ENCODE data around the gene MAPK13.

Gene MAPK13

GRCh38 chr6:36145495-36145894 lies 15.2 kb downstream of the MAPK13 start:
- no peak overlapping the region for H3K4me3 ChIP-seq (ENCODE audit: control insufficient read depth, low read depth, low read length)
- no peak for DNase-seq (ENCODE audit: low read depth)
- no peak for TF ChIP-seq CTCF (conservative IDR thresholded peaks at IDR 0.05; ENCODE audit: control insufficient read depth, insufficient read depth, low read depth, low read length)

DNA sequence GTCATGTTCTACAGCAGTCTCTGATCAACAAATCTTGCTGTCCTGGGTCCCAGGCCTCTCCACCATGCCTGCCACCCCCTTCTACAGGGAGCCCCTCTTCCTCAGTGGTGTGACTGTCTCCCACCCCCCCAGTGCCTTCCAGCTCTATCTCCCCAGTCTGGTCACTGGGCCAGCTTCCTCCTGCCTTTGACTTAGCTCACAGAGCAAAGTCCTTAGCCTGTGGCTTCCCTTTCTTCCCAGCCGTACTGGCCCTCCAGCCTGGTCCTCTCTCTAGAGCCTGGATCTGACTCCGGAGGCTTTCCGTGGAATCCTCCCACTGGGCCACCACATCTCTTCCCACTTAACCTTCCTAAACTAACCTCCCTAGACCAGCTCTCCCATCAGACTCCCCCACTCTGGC lies 17.0 kb downstream of the MAPK13 start:
- no peak for TF ChIP-seq CTCF (conservative IDR thresholded peaks at IDR 0.05; ENCODE audit: control insufficient read depth, insufficient read depth, low read depth, low read length)
- no peak for DNase-seq (ENCODE audit: low read depth)
- no peak overlapping the region for H3K4me3 ChIP-seq (ENCODE audit: control insufficient read depth, low read depth, low read length)

DNA sequence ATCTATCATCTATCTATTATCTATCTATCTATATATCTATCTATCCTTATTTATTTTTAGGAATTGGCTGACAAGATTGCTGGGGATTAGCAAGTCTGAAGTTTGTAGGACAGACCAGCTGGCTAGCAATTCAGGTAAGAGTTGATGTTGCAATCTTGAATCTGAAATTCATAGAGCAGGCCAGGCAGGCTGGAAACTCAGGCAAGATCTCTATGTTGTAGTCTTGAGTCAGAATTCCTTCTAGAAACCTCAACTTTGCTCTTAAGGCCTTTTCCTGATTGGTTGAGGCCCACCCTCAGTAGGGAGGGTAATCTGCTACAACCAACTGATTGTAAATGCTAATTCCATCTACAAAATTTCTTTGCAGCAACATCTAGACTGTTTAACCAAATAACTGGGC lies 19.2 kb downstream of the MAPK13 start:
- no peak for TF ChIP-seq CTCF (conservative IDR thresholded peaks at IDR 0.05; ENCODE audit: control insufficient read depth, insufficient read depth, low read depth, low read length)
- peak; percentile 15 for DNase-seq (ENCODE audit: low read depth)

DNA sequence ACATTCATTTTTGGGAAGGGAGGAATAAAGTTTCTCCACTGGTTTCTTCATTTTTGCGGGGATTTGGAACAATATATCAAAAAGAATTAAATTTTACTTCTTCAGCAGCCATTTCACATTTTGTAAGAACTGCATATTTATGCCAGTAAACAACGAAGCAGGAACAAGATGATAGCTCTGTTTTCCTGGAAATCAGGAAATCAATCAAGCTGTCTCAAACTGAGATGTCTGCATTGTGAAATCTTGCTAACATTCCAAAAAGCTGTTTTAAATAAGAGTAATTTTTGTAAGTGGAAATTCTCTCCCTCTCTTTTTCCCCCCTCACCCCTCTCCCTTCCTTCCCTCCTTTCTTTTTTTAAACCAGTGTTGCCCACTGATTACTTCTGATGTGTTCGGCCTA lies 20.0 kb downstream of the MAPK13 start:
- no peak for TF ChIP-seq CTCF (conservative IDR thresholded peaks at IDR 0.05; ENCODE audit: control insufficient read depth, insufficient read depth, low read depth, low read length)
- peak; percentile 41 for DNase-seq (ENCODE audit: low read depth)
- no peak overlapping the region for H3K4me3 ChIP-seq (ENCODE audit: control insufficient read depth, low read depth, low read length)

More for the DNA sequence above, 19.2 kb downstream of the MAPK13 start:
- H3K4me3 ChIP-seq (ENCODE audit: control insufficient read depth, low read depth, low read length), result no peak overlapping the region

DNA sequence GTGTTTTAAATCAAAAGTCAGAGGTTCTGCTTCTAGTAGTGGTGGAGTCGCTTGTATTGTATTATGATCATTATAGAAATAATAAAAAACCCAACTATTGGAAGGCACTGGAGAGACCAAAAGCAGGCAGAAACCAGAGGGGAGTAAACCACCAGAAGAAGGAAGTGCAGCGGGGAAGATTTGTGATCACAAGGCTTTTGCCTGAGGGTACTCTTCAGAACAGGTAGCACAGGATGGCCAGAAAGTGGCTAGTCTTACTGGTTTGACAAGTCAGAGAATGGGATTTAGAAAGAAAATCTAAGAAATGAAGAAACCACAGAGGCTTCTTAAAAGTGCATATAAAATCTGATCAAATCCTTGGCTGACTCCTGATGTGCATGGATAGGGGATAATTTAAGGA lies 24.0 kb downstream of the MAPK13 start:
- no peak for DNase-seq (ENCODE audit: low read depth)
- TF ChIP-seq CTCF (conservative IDR thresholded peaks at IDR 0.05; ENCODE audit: control insufficient read depth, insufficient read depth, low read depth, low read length), result no peak
- H3K4me3 ChIP-seq (ENCODE audit: control insufficient read depth, low read depth, low read length), result no peak overlapping the region

DNA sequence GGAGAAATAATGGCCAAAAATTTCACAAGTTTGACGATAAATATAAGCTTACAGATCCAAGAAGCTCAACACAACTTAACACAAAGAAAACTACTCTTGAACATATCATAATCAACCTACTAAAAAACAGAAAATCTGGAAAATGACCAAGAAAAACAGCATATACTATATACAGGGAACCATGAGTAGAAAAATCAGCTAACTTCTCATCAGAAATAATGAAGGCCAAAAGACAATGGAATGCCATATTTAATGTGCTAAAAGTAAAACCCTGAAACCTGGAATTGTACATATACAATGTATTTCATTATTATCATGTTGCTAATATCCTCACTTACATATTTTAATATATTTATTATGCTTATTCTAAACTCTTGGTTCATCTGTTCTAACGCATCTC lies 25.3 kb downstream of the MAPK13 start:
- DNase-seq (ENCODE audit: low read depth), result no peak
- no peak for TF ChIP-seq CTCF (conservative IDR thresholded peaks at IDR 0.05; ENCODE audit: control insufficient read depth, insufficient read depth, low read depth, low read length)
- H3K4me3 ChIP-seq (ENCODE audit: control insufficient read depth, low read depth, low read length), result no peak overlapping the region

DNA sequence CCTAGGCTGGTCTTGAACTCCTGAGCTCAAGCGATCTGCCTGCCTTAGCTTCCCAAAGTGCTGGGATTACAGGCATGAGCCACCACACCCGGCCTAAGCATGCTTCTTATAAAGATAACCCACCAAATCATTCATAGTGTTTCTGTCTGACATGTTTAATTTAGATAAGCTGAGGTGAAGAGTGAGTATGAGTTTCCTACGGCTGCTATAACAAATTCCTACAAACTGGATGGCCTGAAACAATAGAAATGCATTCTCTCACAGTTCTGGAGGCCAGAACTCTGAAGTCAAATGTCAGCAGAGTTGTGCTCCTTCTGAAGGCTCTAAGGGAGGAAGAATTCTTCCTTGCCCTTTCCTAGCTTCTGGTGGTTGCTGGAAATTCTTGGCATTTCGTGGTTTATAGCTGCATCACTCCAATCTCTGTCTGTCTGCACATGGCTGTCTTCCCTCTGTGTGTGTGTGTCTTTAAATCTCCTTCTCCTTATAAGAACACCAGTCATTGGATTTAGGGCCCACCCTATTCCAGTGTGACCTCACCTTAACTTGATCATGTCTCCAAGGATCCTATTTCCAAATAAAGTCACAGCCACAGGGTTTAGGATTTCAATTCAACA lies 29.9 kb downstream of the MAPK13 start:
- peak; percentile 38 for DNase-seq (ENCODE audit: low read depth)
- no peak overlapping the region for H3K4me3 ChIP-seq (ENCODE audit: control insufficient read depth, low read depth, low read length)
- no peak for TF ChIP-seq CTCF (conservative IDR thresholded peaks at IDR 0.05; ENCODE audit: control insufficient read depth, insufficient read depth, low read depth, low read length)
